ENCODE measurements around the gene CAMTA1.

DNA sequence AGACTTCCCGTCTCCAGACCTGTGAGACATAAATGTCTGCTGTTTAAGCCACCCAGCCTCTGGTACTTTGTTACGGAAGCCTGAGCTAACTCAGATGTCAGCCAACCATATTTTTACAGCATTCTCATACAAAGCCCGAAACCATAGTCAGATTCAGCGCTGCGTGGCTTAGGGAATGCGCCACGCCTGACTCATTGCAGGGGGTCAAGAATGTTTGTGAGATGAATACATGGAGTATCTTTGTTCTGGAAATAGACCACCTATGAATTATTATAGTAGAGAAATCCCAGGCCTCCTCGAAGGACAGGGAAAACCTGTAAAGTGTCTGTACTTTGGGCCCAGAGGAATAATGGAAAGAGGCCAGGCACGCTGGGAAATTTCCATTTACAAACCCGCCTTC is 434.8 kb downstream of the CAMTA1 start:
- TF ChIP-seq GATA1 (IDR thresholded peaks at IDR 0.05; ENCODE audit: low read depth, low read length) (no peak), POLR2A (IDR thresholded peaks at IDR 0.05; ENCODE audit: low read length) (no peak)

Data from erythroblast (primary cell).